Measurements from ENCODE around the gene ZNF525.

DNA sequence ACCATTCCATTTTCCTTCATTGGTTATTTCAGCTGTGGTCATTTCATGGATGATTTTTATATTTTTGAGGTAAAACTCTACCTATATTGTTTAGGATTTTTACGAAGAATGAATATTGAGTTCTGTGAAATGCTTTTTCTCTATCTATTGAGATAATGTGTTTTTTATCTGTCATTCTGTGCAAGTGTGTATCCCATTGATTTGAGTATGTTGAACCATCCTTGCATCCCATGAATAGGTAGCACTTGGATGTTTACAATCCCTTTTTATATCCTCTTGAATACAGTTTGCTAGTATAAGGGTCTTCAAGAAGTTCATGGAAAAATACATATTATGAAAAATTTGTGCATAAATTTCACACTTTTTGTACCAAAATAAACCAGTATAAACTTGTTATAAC lies 9.8 kb upstream of the ZNF525 start:
- TF ChIP-seq POLR2A (IDR thresholded peaks at IDR 0.05): no peak
- TF ChIP-seq, protein P1, sequence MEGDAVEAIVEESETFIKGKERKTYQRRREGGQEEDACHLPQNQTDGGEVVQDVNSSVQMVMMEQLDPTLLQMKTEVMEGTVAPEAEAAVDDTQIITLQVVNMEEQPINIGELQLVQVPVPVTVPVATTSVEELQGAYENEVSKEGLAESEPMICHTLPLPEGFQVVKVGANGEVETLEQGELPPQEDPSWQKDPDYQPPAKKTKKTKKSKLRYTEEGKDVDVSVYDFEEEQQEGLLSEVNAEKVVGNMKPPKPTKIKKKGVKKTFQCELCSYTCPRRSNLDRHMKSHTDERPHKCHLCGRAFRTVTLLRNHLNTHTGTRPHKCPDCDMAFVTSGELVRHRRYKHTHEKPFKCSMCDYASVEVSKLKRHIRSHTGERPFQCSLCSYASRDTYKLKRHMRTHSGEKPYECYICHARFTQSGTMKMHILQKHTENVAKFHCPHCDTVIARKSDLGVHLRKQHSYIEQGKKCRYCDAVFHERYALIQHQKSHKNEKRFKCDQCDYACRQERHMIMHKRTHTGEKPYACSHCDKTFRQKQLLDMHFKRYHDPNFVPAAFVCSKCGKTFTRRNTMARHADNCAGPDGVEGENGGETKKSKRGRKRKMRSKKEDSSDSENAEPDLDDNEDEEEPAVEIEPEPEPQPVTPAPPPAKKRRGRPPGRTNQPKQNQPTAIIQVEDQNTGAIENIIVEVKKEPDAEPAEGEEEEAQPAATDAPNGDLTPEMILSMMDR (IDR thresholded peaks at IDR 0.05): no peak
